ENCODE results near the gene IRF1. TPM values are rescaled to one million over a fixed set of nuclear protein-coding genes. Genes with fewer than 3 reads are reported as not detected.
"Not testable (repeated sequence)": the region's sequence is repeated elsewhere in the genome, so short reads cannot be mapped to it uniquely, and the experiment has no call there.

The IRF1 gene
- polyA plus RNA-seq, 1 experiment, result 25.5 TPM

DNA sequence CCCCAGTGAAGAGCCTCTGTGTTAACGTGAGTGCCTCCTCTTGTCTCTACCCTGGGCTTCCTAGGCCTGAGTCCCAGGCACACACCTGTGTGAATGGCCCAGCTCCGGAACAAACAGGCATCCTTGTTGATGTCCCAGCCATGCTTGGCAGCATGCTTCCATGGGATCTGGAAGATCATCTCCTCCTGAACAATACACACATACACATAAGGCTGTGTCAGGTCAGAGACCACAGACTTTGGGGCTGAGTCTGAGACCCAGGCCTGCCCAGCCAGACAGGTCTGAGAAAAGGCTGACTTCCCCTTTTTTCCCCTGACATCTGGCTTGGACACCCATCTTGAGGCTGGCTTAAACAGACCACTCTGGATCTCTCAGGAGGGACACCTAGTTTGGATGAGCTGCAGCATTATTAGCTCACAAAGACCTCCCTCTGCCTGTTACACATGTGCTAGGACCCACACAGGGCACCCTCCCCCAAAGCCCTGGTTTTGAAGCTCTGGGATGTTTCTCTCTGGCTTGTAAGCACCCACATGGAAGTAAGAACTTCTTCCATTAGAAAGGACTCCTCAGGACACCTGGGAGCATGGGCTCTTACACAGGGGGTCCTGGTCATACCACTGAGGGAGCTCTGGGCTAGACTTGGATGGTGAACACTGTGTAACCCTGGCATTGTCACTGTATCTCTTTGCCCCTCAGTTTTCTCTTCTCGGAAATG lies 2.6 kb downstream of the IRF1 start:
- DNase-seq (ENCODE audit: low read depth), result no peak
- H3K27me3 ChIP-seq (ENCODE audit: control insufficient read depth, insufficient read depth, low read length), result no peaks in the 10 kb centered on the region
- TF ChIP-seq, protein P1, sequence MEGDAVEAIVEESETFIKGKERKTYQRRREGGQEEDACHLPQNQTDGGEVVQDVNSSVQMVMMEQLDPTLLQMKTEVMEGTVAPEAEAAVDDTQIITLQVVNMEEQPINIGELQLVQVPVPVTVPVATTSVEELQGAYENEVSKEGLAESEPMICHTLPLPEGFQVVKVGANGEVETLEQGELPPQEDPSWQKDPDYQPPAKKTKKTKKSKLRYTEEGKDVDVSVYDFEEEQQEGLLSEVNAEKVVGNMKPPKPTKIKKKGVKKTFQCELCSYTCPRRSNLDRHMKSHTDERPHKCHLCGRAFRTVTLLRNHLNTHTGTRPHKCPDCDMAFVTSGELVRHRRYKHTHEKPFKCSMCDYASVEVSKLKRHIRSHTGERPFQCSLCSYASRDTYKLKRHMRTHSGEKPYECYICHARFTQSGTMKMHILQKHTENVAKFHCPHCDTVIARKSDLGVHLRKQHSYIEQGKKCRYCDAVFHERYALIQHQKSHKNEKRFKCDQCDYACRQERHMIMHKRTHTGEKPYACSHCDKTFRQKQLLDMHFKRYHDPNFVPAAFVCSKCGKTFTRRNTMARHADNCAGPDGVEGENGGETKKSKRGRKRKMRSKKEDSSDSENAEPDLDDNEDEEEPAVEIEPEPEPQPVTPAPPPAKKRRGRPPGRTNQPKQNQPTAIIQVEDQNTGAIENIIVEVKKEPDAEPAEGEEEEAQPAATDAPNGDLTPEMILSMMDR (IDR thresholded peaks at IDR 0.05; ENCODE audit: insufficient read depth, low read depth, low read length), result no peak
- H3K36me3 ChIP-seq (ENCODE audit: control insufficient read depth, insufficient read depth, low read length), result peaks cover 45% of the 10 kb centered on the region
- no peak overlapping the region for H3K4me3 ChIP-seq (ENCODE audit: low read depth, low read length)
- ChIA-PET POLR2A (no interaction called here), CTCF (interaction anchor here (0.9 to 5.3 kb wide), 6 partner anchors 9 to 68 kb away, joined by 3 to 47 read pairs (median 4); no protein-coding TSS in a partner anchor)

DNA sequence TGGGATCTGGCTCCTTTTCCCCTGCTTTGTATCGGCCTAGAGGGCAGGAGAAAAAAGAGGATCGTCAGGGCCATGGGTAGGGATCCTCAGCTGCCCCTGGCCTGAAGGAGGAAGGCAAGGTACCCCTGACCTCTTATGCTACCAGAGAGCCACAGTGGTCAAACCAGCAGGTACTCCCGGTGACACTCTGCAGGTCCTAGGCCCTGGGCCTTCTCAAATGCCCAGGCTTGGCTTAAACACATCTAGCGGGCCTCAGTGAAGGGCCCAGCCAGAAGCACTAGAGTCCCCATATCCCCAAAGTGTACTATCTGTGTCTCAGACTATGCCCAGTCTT lies 3.5 kb downstream of the IRF1 start:
- CTCF ChIA-PET, result no interaction called here
- H3K4me3 ChIP-seq (ENCODE audit: low read depth, low read length), result no peak overlapping the region
- POLR2A ChIA-PET, result no interaction called here
- DNase-seq (ENCODE audit: low read depth), result no peak
- H3K36me3 ChIP-seq (ENCODE audit: control insufficient read depth, insufficient read depth, low read length), result peaks cover 45% of the 10 kb centered on the region
- TF ChIP-seq, protein P1 (IDR thresholded peaks at IDR 0.05; ENCODE audit: insufficient read depth, low read depth, low read length), result no peak
- no peaks in the 10 kb centered on the region for H3K27me3 ChIP-seq (ENCODE audit: control insufficient read depth, insufficient read depth, low read length)

DNA sequence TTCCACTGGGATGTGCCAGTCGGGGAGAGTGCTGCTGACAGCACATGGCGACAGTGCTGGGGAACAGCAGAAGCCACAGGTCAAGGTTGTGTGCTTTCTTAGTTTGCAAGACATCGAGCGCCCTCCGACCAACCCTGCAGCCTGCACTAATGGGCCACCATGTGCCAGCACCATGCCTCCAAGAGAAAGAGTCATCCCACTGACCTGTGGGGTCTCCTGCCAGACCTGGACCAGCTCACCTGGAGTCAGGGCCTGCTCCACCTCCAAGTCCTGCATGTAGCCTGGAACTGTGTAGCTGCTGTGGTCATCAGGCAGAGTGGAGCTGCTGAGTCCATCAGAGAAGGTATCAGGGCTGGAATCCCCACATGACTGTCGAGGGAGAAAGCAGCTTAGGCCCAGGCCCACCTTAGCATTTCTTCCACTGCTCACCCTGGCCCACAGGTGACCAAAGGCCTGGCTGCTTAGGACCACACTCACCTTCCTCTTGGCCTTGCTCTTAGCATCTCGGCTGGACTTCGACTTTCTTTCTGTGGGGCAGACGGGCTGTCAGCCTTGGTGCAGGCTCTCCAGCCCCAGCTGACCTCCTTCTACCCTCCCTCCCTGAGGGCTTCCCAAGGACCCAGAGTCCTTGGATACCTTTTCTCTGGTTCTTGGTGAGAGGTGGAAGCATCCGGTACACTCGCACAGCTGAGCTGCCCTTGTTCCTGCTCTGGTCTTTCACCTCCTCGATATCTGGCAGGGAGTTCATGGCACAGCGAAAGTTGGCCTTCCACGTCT lies 4.1 kb downstream of the IRF1 start:
- Histone ChIP-seq H3K27me3 (ENCODE audit: control insufficient read depth, insufficient read depth, low read length) (no peaks in the 10 kb centered on the region), H3K4me3 (ENCODE audit: low read depth, low read length) (no peak overlapping the region), H3K36me3 (ENCODE audit: control insufficient read depth, insufficient read depth, low read length) (peaks cover 45% of the 10 kb centered on the region)
- DNase-seq (ENCODE audit: low read depth), result no peak
- TF ChIP-seq, protein P1 (IDR thresholded peaks at IDR 0.05; ENCODE audit: insufficient read depth, low read depth, low read length), result no peak
- ChIA-PET CTCF (no interaction called here), POLR2A (no interaction called here)

DNA sequence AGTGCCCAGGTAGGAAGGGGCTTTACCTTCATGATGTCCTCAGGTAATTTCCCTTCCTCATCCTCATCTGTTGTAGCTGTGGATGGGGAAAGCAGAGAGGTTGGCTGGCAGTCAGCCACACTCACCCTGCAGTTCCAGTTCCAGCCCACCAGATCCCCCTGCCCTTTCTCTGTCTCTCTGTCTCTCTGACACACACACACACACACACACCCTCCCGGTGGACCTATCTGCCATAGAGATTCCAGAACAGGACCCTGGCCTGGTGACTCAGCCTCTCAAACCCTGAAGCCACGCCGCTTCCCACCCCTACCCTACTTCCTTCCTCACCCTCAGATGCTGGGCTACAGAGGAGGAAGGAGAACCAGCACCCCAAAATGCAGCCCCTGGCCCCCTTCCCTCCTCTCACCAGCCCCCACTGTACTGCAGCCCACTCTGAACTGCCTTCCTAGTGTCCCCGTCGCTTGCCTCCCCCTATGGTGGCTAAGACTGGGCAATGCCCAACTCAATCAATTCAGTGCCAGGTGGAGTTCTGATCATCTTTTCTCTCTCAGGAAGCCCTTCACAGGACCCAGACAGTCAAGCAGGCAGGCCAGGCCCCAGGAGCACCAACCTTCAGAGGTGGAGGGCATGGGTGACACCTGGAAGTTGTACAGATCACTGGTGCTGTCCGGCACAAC lies 4.8 kb downstream of the IRF1 start:
- CTCF ChIA-PET, result interaction anchor here (1.4 kb wide), 1 partner anchor 16 kb away, joined by 5 read pairs; no protein-coding TSS in a partner anchor
- no peak for DNase-seq (ENCODE audit: low read depth)
- TF ChIP-seq, protein P1 (IDR thresholded peaks at IDR 0.05; ENCODE audit: insufficient read depth, low read depth, low read length), result no peak
- Histone ChIP-seq H3K36me3 (ENCODE audit: control insufficient read depth, insufficient read depth, low read length) (peaks cover 45% of the 10 kb centered on the region), H3K4me3 (ENCODE audit: low read depth, low read length) (no peak overlapping the region), H3K27me3 (ENCODE audit: control insufficient read depth, insufficient read depth, low read length) (no peaks in the 10 kb centered on the region)
- POLR2A ChIA-PET, result no interaction called here

DNA sequence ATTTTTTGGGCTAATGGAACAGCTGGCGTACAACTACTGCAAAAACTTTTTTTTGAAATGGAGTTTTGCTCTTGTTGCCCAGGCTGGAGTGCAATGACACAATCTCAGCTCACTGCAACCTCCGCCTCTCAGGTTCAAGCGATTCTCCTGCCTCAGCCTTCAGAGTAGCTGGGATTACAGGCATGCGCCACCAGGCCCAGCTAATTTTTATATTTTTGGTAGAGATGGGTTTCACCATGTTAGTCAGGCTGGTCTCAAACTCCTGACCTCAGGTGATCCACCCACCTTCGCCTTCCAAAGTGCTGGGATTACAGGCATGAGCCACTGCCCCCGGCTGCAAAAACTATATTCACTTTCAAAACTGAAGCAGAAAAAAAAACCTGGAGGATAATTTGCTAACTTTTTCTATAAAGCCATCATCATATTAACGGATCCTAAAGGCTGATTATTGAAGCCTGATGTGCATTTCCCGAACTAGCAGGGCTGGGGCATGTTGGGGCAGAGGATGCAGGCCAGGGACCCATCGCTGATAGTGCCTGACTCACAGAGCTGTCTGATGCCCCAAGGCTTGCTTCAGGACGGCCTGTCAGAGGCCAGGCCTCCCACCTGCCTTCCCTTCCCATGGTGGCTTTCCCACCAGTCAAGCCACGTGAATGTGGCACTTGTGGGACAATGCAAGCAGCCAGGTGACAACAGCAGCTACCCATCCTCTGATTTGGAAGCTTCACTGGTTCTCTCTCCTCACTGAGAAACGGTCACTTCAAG lies 5.5 kb downstream of the IRF1 start:
- peaks cover 45% of the 10 kb centered on the region for H3K36me3 ChIP-seq (ENCODE audit: control insufficient read depth, insufficient read depth, low read length)
- H3K27me3 ChIP-seq (ENCODE audit: control insufficient read depth, insufficient read depth, low read length); POLR2A ChIA-PET; DNase-seq (ENCODE audit: low read depth); H3K4me3 ChIP-seq (ENCODE audit: low read depth, low read length): not testable (repeated sequence)
- CTCF ChIA-PET, result interaction anchor here (1.4 kb wide), 1 partner anchor 16 kb away, joined by 5 read pairs; no protein-coding TSS in a partner anchor

Measured in BJ (cell line).